Adrenal gland (tissue), 5 donors: ENCODE results near the gene ZBTB18.

Experiments used
- POLR2A ChIP-seq, 2 donors: fragments of 450-650 bp; IDR thresholded peaks; one replicate each; pipeline ENCODE4 v1.6.1; 2017; ENCODE audit warnings: antibody characterized with exemption in 2 of 2, mild to moderate bottlenecking in 2 of 2, moderate library complexity in 1 of 2
- TF ChIP-seq, protein P1 (sequence below), 6 experiments: fragments of 450-650 bp in 4 of 6; fragments of 200-600 bp in 2 of 6; sonication (generic) in 1 of 6; IDR thresholded peaks; 1 replicate in 5 of 6; 2 replicates in 1 of 6; pipeline versions ENCODE4 v1.5.1 to v1.8.0; 2016 to 2021; ENCODE audit warnings: antibody characterized with exemption in 6 of 6, mild to moderate bottlenecking in 2 of 6, moderate library complexity in 1 of 6
- donor health status: DM: no; HTN: no; CAD: no.

DNA sequence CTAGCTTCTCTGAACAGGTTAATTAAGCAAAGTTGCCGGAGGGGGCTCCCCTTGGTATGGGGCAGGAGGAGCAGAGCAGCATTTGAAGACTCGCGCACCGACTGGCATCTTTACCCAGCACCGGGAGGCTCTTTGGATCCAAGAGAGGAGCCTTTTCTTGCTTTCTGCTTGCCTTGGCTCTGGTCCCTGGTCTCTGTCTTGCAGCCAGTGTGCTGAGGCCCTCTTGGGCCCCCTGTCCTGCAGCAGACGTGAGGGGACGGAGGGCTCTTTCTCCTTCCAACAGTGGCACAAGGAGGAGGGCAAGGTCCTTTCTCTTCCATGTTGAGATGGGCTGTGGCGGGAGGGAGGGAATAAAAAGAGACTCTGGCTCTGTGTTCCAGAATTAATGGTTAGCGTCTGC lies 45.6 kb downstream of the ZBTB18 start:
- TF ChIP-seq, protein P1, sequence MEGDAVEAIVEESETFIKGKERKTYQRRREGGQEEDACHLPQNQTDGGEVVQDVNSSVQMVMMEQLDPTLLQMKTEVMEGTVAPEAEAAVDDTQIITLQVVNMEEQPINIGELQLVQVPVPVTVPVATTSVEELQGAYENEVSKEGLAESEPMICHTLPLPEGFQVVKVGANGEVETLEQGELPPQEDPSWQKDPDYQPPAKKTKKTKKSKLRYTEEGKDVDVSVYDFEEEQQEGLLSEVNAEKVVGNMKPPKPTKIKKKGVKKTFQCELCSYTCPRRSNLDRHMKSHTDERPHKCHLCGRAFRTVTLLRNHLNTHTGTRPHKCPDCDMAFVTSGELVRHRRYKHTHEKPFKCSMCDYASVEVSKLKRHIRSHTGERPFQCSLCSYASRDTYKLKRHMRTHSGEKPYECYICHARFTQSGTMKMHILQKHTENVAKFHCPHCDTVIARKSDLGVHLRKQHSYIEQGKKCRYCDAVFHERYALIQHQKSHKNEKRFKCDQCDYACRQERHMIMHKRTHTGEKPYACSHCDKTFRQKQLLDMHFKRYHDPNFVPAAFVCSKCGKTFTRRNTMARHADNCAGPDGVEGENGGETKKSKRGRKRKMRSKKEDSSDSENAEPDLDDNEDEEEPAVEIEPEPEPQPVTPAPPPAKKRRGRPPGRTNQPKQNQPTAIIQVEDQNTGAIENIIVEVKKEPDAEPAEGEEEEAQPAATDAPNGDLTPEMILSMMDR (IDR thresholded peaks at IDR 0.05), result no peak
- TF ChIP-seq POLR2A (IDR thresholded peaks at IDR 0.05), result no peak
